Activated CD4-positive, alpha-beta T cell treated with anti-CD3 and anti-CD28 coated beads, Interleukin-2, amount 50 U/mL, for 4 hours (primary cell): ENCODE data around the gene SYNE2.
"Not testable (repeated sequence)": the region's sequence is repeated elsewhere in the genome, so short reads cannot be mapped to it uniquely, and the experiment has no call there.

Experiments
- DNase-seq, 2 experiments: peaks; one replicate each; pipeline ENCODE4 v3.0.0-alpha.2; 2020

The SYNE2 gene, protein sequence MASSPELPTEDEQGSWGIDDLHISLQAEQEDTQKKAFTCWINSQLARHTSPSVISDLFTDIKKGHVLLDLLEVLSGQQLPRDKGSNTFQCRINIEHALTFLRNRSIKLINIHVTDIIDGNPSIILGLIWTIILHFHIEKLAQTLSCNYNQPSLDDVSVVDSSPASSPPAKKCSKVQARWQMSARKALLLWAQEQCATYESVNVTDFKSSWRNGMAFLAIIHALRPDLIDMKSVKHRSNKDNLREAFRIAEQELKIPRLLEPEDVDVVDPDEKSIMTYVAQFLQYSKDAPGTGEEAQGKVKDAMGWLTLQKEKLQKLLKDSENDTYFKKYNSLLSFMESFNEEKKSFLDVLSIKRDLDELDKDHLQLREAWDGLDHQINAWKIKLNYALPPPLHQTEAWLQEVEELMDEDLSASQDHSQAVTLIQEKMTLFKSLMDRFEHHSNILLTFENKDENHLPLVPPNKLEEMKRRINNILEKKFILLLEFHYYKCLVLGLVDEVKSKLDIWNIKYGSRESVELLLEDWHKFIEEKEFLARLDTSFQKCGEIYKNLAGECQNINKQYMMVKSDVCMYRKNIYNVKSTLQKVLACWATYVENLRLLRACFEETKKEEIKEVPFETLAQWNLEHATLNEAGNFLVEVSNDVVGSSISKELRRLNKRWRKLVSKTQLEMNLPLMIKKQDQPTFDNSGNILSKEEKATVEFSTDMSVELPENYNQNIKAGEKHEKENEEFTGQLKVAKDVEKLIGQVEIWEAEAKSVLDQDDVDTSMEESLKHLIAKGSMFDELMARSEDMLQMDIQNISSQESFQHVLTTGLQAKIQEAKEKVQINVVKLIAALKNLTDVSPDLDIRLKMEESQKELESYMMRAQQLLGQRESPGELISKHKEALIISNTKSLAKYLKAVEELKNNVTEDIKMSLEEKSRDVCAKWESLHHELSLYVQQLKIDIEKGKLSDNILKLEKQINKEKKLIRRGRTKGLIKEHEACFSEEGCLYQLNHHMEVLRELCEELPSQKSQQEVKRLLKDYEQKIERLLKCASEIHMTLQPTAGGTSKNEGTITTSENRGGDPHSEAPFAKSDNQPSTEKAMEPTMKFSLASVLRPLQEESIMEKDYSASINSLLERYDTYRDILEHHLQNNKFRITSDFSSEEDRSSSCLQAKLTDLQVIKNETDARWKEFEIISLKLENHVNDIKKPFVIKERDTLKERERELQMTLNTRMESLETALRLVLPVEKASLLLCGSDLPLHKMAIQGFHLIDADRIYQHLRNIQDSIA (N-terminal part only)

DNA sequence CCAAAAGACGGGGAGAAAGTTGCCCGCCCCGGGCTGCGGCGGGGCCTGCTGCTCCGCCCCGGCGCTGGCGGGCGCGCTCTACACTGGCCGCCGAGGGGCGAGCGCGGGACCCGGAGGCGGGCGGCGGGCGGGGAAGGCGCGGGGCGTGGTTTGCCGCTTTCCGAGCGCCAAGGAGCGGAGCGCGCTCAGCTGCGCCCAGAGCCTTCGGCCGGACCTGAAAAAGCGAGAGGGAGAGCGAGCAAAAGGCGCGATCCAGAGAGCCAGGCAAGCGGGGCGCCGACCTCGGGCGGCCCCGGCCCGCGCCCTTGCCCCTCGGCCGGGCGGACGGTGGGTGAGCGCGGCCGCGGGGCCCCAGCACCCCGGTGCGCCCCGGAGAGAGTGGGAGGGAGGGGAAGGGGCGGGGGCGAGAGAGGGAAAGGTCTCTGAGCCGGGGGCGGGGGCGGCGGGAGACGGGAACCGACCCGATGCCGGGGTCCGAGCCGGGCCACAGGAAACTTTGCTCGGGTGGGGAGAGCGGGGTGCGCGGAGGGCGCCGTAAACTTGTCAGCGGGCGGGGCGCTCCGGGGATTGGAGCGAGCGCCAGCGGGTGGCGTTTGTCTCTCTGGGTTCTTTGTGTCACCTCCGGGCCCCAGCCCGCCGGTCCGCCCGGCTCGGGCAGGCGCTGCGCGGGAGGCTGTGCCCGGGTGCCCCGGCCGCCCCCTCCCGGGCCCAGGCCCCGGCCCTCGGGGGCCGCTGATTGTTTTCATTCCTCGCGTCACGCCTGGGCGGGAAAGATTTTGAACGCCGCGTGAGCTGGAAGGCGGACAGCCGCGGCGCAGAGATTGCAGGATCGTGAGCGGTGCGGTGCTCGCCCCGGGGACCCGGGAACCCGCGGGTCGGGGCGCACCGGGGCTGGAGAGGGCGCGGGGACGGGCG is at the start of gene SYNE2:
SYNE2 (plus strand) TSS at position 188 of the 915 bp plus-strand sequence. CDS start 56,145 bp downstream, outside the sequence.
- peak; percentile 76 to 77 for DNase-seq

DNA sequence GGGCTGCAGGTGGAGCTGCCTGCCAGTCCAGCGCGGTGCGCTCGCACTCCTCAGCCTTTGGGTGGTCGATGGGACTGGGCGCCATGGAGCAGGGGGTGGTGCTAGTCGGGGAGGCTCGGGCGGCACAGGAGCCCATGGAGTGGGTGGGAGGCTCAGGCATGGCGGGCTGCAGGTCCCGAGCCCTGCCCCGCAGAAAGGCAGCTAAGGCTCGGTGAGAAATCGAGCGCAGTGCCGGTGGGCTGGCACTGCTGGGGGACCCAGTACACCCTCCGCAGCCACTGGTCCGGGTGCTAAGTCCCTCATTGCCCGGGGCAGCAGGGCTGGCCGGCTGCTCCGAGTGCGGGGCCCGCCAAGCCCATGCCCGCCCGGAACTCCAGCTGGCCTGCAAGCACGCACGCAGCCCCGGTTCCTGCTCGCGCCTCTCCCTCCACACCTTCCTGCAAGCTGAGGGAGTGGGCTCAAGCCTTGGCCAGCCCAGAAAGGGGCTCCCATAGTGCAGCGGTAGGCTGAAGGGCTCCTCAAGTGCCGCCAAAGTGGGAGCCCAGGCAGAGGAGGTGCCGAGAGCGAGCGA is 49.5 kb upstream of the SYNE2 start:
- DNase-seq, result not testable (repeated sequence)

DNA sequence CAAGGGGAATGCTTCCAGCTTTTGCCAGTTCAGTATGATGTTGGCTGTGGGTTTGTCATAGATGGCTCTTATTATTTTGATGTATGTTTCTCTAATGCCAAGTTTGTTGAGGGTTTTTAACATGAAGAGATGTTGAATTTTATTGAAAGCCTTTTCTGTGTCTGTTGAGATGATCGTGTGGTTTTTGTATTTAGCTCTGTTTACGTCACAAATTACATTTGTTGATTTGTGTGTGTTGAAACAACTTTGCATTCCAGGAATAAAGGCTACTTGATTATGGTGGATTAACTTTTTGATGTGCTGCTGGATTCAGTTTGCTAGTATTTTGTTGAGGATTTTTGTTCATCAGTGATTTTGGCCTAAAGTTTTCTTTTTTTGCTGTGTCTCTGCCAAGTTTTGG is 46.7 kb upstream of the SYNE2 start:
- DNase-seq, result not testable (repeated sequence)

DNA sequence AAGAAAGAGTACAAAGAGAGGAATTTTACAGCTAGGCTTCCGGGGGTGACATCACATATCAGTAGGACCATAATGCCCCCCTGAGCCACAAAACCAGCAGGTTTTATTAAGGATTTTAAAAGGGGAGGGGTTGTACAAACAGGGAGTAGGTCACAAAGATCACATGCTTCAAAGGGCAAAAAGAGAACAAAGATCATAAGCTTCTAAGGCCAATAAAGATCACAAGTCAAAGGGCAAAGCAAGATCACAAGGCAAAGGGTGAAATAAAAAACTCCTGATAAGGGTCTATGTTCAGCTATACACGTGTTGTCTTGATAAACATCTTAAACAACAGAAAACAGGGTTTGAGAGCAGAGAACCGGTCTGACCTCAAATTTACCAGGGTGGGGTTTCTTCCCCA is 41.1 kb upstream of the SYNE2 start:
- not testable (repeated sequence) for DNase-seq

DNA sequence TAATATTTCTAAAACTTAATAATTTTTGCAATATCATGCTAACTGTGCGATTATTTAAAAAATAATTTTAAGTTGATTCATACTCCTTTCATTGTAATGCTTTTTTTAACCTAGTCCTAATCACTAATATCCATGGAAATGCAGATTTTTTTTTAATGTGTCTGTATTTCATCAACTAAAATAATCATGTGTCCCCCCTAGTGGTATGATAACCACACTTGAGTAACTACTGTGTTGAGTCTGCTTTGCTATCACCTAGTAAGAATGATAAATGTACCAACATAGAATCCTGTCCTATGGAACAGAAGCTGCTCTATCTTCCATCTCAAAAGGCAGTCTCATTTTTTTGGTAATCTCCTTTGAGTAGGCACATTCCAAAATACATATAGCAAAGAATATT is 19.1 kb upstream of the SYNE2 start:
- no peak for DNase-seq

DNA sequence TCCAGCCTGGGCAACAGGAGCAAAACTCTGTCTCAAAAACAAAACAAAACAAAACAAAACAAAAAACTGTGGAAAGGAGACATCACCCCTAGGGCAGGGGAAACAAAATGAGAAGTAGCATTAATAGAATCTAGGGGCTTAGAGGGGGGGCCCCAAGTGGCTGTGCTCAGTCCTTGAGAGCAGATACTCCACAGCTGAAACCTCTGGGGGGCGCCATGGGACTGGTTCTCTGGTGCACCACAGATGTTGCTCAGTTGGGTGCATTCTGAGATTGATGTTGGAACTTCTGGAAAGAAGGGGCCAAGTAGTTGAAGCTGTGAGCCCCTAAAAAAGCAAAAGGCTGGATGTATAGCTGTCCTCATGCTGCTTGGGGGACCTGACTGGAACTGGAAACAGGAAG is 11.8 kb upstream of the SYNE2 start:
- peak; percentile 63 to 70 for DNase-seq

DNA sequence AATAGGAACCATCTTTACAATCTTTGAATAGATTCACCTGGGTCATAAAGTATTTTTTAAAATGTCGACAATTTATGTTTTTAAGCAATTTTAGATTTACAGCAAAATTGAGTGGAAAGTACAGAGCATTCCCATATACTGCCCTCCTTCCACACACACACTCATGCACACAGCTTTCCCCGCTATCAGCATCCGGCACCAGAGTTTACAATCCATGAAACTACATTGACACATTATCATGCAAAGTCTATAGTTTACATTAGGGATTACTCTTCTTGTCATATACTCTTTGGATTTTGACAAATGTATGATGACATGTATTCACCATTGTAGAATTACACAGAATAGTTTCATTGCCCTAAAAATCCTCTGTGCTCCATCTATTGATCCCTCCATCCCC is 9.0 kb upstream of the SYNE2 start:
- no peak for DNase-seq

DNA sequence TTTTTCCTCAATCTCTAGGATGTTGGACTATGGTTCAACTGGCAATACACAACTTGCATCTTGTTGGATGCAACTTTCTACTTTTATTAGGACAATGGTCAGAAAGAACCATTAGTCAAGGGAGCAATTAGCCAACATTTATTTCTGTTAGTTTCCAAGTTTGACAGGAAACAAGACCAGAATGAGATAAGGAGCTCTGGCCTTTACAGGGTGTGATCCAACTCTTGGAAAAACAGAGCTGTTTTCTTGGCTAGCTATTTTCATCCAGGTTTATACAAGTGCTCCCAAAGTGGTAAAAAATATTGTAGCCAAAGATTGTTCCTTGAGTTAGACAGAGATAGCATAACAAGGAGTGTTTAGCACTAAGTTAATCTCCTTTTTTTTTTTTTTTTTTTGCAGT is 3.9 kb upstream of the SYNE2 start:
- no peak for DNase-seq

DNA sequence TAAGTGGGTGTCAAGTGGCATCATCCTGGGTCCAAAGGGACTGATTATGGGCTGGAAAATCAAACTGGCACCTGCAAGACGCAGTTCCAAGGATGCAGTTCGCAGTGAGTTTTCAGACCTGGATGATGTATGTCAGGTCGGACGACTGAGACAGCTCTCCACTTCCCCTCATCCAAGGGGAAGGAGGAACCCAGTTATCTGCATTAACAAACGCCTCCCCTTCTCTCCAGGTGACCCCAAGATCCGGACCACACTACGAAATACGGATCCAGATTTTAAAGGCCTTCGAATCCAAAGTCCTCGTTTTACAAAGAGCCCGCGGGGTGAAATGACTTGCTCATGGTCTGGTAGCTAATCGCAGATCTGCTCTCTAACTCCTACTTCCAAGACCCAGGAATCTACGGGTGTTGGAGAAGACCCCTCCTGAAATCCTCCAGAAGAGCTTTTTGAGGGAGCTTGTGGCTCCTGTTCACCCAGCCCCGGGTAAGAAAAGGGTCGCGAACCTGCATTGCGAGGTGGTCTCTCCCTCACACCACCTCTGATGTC is 460 bp upstream of the SYNE2 start:
- no peak for DNase-seq

DNA sequence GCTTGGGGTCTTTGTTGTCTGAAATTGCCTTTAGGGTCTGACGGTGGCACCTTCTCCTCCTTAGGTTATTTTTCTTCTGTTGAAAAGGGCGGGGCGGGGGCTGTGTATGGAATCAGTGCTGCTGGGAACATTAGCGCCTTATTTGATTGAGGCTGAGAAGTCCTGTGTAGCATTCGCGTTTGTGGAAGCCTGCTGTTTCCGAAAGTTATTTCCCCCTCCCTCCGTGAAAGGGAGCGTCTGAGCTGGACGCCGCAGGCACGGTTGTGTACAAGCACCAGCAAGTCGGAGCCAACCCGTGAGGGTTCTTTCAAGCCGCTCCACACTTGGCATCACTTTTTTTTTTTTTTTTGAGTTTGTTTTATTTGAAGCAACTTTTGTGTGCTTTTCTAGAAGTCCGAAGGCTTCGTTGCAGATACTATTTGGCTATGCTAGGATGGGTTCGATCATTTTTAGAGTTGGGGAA is 1.1 kb downstream of the SYNE2 start:
- peak; percentile 42 to 47 for DNase-seq

DNA sequence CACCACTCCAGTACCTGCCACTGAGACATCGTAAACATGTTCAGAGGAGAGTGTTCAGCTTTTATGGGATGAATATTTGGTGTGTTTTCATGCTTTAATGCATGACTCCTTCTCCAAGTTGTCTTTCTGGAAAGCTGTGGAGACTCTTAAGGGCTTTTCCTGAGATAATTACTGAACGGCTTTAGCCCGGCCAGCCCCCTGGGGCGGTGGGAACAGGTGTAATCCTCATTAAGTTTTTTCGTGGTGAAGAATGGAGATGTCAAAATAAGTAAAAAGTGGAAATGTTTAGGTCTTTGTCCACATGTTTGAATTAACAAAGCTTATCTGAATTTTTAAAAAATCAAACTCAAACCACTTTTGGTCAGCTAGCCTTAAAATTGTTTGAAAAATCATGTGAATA is 1.5 kb downstream of the SYNE2 start:
- no peak for DNase-seq

DNA sequence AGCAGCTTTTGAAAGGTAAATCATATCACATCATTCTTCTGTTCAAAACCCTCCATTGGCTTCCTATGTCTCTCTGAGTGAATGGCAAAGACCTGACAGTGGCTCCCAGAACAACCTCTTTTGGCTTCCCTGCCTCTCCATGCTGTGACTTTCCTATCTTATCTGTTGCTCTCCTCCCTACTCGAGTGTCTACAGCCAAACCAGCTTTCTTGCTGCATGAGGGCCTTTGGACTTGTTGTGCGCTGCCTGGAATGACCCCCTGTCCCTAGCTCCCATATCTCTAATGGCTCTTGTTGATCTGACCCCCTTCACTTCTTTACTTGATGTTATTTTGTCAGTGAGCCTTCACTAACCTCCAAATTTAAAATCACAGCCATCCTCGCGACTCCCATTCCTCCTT is 2.5 kb downstream of the SYNE2 start:
- DNase-seq, result no peak

DNA sequence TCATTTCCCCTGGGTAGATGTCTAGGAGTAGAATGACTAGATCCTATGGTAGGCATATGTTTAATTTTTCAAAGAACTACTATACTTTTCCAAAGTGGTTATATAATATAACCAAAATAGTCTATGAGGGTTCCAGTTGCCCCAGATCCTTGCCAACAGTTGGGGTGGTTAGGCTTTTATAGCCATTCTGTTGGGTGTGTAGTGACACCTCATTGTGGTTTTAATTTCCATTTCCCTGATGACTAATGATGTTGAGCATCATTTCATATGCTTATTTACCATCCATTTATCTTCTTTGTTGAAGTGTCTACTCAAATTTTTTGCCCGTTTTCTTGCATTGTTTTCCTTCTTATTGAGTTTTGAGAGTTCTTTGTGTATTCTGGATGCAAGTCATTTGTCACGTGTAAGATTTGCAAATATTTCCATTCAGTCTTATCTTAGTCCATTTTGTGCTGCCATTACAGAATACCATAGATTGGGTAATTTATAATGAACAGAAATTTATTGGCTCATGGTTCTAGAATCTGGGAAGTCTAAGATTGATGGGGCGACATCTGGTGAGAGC is 4.7 kb downstream of the SYNE2 start:
- DNase-seq, result peak; percentile 28

DNA sequence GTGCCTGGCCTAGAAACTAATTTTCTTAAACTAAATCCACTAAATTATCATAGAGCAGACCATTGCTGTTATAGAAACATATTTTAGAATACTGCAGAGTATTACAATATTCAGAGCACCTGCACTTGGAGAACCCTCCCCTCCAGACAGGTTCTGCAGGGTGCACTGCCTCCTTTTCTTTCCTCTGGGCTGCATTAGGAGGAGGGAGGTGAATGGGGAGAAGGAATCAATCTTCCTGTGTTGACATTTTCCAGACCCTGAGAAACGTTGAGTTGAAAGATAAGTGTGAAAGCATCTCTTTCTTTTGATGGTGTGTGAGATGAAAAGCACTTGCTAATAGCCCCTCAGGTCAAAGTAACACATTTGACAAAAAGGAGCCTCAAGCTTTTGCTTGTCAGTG is 7.3 kb downstream of the SYNE2 start:
- DNase-seq, result no peak

DNA sequence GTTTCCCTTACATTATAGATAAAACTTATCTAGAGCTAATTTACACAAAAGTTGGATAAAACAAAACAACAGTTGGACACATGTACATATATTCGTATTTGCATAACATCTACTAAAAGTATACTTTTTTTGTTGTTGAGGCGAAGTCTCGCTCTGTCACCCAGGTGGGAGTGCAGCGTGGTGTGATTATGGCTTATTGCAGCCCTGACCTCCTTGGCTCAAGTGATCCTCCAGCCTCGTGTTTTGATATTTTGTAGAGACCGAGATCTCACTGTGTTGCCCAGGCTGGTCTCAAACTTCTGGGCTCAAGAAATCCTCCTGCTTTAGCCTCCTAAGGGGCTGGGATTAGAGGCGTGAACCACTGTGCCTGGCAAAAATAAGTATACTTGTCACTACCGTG is 9.4 kb downstream of the SYNE2 start:
- no peak for DNase-seq

DNA sequence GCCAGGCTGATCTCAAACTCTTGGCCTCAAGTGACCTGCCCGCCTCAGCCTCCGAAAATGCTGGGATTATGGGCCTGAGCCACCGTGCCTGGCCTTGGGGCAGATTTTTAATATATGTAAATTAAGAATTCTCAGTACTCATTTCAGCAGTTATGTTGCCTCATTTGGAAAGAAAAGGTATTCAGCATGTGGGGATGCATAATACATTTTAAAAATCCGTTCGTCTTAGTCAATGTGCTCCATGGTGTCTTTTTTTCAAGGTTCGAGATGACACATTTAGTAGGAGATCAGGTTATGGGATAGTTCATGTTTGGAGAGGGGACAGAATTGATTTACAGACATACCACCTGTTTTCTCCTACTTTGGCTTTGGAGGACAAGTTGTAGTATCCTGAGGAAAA is 10.2 kb downstream of the SYNE2 start:
- DNase-seq, result no peak

DNA sequence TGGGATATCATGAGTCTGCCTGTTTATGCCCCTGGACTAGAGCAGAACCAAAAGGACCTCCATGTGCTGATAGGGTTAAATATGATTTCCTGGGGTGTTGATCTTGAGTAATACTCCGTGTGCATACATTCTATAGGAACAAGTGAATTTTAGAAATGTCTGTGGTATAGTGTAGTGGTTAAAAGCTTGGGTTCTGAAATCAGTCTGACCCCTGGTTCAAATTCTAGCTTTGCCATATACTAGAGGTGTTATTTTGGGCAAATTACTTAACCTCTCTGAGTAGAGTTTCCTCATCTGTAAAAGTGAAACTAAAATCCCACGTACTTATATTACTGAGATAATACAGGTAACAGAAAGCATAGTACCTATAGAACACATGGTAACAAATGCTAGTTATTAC is 12.0 kb downstream of the SYNE2 start:
- not testable (repeated sequence) for DNase-seq

DNA sequence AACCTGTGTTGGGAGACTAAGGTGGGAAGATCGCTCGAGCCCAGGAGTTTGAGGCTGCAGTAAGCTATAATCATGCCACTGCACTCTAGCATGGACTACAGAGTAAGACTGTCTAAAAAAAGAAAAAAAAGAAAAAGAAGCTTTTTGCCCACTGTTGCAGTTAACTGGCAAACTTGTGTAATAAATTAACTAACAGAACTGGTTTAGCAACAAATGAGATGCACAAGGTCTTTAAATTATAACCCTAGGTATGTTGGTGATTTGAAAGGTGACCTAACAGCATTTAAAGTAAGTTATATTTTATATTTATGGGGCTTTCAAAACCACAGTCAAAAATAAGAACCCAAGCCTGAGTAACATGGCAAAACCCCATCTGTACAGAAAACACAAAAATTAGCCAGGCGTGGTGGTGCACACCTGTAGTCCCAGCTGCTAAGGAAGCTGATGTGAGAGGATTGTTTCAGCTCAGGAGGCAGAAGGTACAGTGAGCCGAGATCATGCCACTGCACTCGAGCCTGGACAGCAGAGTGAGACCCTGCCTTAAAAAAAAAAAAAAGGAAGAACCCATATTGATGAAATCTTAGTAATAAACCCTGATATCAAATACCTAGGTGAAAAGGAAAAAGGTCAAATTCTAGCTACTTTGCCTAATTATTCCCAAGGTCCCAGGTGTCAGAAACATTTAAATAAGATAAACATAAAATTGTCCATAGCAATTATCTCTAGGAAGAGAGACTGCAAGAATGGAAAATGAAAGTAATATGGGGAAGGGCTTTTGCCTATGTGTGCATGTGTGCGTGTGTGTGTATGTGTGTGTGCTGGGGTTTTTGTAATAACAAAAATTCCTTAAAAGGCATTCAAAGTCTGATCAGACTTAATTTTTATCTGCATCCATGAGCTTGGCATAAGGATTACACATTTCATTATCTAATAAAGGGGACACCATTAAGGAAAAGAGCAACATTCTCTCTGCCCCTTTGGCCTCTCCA is 15.4 kb downstream of the SYNE2 start:
- peak; percentile 17 to 18 for DNase-seq

DNA sequence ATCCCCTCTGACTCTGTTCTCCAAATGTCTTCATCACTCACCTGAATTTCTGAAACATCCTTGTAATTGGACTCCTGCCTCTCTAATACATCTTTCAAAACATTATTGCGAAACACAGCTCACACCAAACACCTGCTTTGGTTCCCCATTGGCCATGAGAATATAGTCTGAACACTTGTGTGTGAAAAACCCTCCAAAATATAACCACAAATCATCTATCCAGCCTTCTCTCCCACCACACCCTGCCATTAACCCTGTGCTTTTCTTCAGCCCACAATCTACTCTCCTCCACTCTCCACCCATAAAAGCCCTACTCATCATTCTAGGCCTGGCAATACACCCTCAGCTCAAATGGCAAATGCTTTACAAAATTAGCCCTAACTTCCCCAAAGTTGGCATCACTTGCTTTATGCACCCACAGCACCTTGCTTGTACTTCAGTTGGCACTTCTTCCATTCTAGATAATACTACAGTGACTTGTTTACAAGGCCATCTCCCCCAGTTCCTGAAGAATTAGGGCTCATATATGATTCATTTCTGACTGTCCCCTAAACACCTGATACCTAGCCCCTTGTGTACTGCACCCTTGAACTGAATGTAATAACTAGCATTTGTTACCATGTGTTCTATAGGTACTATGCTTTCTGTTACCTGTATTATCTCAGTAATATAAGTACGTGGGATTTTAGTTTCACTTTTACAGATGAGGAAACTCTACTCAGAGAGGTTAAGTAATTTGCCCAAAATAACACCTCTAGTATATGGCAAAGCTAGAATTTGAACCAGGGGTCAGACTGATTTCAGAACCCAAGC is 17.3 kb downstream of the SYNE2 start:
- DNase-seq, result not testable (repeated sequence)
